Urinary bladder (tissue), 4 donors: Measurements from ENCODE around the gene FUT8. TPM values are rescaled to one million over a fixed set of nuclear protein-coding genes. Genes with fewer than 3 reads are reported as not detected.
"Not testable (repeated sequence)": the region's sequence is repeated elsewhere in the genome, so short reads cannot be mapped to it uniquely, and the experiment has no call there.

Experiments used
- DNase-seq: peaks from one replicate; pipeline ENCODE4 v3.0.0-alpha.2; 2015; ENCODE audit errors: extremely low spot score
- H3K27ac ChIP-seq: one replicate; pipeline ENCODE4 v1.5.1; 2013; ENCODE audit warnings: low read depth, mild to moderate bottlenecking, moderate library complexity
- H3K36me3 ChIP-seq: one replicate; pipeline ENCODE4 v1.6.1; 2013; ENCODE audit warnings: mild to moderate bottlenecking, moderate library complexity; ENCODE audit not compliant: insufficient read depth
- H3K4me1 ChIP-seq: one replicate; pipeline ENCODE4 v1.6.1; 2013; ENCODE audit warnings: mild to moderate bottlenecking, moderate library complexity; ENCODE audit not compliant: insufficient read depth
- H3K4me3 ChIP-seq: one replicate; pipeline ENCODE4 v1.5.1; 2013; ENCODE audit warnings: low read depth, low read length
- WGBS: extraction: QIAGEN DNeasy Blood & Tissue Kit; methylation state at CpG from one replicate; pipeline ENCODE4 v1.1.7; 2013; 5-methylcytosine and 5-hydroxymethylcytosine counted together
- polyA plus RNA-seq: library from polyadenylated mRNA; stranded (reverse); fragments of 200-250 nt; gene quantifications from one replicate; pipeline ENCODE4 v1.2.3, GENCODE V29; 2013
- total RNA-seq: library from RNA; depleted of rRNA; stranded (reverse); fragments of >200 nt; gene quantifications from one replicate; pipeline ENCODE4 v1.2.3, GENCODE V29; 2014
- donor health status: healthy with polysubstance abuse.
- donor health status: healthy.

Gene FUT8
- total and polyA plus RNA-seq, 2 donors: 20.9 to 62.1 TPM

- H3K4me1 ChIP-seq: no peaks in the 10 kb centered on the region
- no peak overlapping the region for H3K4me3 ChIP-seq
- WGBS: 76% methylated on average over 1 of the region's 1 CpG
- DNase-seq: no peak
- no peak overlapping the region for H3K27ac ChIP-seq
- no peaks in the 10 kb centered on the region for H3K36me3 ChIP-seq
These were observed 33.6 kb downstream of the FUT8 start for GRCh38 chr14:65446159-65446558.

DNA sequence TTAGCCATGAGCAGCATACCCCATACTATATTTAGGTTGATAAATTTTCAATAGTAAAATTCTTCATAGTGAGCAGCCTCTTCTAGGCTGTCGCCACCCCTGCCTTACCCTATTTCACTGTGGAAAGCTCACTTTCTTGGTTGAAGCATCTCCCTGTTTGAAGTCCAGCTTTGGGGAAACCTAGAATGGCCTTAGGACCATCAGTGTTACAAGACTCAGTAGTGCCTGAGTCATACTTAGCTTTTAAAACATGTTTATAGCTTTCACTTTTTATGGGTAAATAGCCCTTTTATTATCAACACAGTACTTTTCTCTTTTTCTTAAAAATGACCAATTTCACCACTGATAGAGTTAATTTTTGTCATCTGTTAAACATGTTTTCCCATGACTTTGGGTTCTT is 37.1 kb downstream of the FUT8 start:
- Histone ChIP-seq H3K36me3 (no peaks in the 10 kb centered on the region), H3K4me3 (no peak overlapping the region), H3K27ac (no peak overlapping the region), H3K4me1 (no peaks in the 10 kb centered on the region)
- DNase-seq: no peak
- 99% methylated on average over 1 of the region's 1 CpG for WGBS

GRCh38 chr14:65453807-65454480 is 41.4 kb downstream of the FUT8 start:
- H3K27ac ChIP-seq: no peak overlapping the region
- 90% methylated on average over 3 of the region's 3 CpGs for WGBS
- no peak for DNase-seq
- H3K4me3 ChIP-seq: no peak overlapping the region
- no peaks in the 10 kb centered on the region for H3K4me1 ChIP-seq
- no peaks in the 10 kb centered on the region for H3K36me3 ChIP-seq

DNA sequence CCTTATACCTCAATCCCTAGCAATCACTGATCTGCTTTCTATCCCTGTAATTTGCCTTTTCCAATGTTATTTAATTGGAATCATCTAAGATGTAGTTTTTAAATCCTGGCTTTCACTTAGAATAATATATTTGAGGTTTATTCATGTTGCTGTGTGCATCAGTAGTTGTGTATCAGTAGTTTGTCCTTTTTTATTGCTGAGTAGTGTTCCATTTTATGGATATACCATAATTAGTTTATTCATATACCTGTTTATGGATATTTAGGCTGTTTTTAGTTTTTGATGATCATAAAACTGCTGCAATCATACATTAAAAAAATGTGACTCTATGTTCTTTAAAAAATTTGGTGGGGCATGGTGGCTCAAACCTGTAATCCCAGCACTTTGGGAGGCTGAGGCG is 43.7 kb downstream of the FUT8 start:
- 95% methylated on average over 1 of the region's 1 CpG for WGBS

GRCh38 chr14:65461730-65462129 is 49.2 kb downstream of the FUT8 start:
- H3K4me3 ChIP-seq: no peak overlapping the region
- no peak overlapping the region for H3K27ac ChIP-seq
- WGBS: 73% methylated on average over 2 of the region's 2 CpGs
- H3K4me1 ChIP-seq: no peaks in the 10 kb centered on the region
- no peak for DNase-seq
- H3K36me3 ChIP-seq: no peaks in the 10 kb centered on the region

More for the DNA sequence above, 43.7 kb downstream of the FUT8 start:
- no peak for DNase-seq
- Histone ChIP-seq H3K36me3 (no peaks in the 10 kb centered on the region), H3K4me3 (no peak overlapping the region), H3K4me1 (no peaks in the 10 kb centered on the region), H3K27ac (no peak overlapping the region)

DNA sequence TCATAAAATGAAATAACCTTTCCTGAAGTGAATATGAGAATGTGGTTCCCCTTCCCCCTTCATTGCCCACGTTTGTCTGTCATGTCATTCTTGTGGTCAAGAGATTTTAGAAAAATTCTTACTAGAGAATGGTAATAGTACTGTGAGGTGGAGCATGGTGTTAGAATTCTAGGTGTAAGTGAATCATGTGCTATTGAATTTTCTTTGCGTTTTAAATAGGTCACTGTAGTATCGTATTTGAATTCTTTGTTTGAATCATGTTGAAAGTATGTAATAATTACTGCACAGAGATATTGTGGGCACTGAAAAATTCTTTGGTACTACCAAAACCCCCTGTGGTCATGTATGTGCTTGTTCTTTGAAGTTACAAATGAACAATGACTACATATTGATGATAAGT is 49.9 kb downstream of the FUT8 start:
- no peak overlapping the region for H3K27ac ChIP-seq
- H3K36me3 ChIP-seq: no peaks in the 10 kb centered on the region
- no peak overlapping the region for H3K4me3 ChIP-seq
- WGBS: 82% methylated on average over 3 of the region's 3 CpGs
- DNase-seq: no peak
- no peaks in the 10 kb centered on the region for H3K4me1 ChIP-seq

DNA sequence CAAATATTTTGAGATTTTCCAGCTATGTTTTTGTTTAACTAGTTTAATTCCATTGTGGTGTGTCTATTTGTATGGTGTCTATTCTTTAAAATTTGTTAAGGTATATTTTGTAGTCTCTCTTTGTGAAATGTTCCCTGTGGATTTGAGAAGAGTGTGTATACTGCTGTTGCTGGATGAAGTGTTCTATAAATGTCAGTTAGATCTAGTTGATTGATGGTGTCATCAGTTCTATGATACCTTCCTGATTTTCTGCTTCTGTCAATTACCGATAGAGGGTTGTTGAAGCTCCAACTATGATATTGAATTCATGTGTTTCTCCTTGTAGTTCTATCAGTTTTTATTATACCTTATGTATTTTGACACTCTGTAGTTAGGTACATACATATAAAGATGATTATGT is 53.1 kb downstream of the FUT8 start:
- H3K36me3 ChIP-seq: no peaks in the 10 kb centered on the region
- H3K4me1 ChIP-seq: no peaks in the 10 kb centered on the region
- no peak overlapping the region for H3K4me3 ChIP-seq
- WGBS: 92% methylated on average over 1 of the region's 1 CpG
- no peak overlapping the region for H3K27ac ChIP-seq
- no peak for DNase-seq

DNA sequence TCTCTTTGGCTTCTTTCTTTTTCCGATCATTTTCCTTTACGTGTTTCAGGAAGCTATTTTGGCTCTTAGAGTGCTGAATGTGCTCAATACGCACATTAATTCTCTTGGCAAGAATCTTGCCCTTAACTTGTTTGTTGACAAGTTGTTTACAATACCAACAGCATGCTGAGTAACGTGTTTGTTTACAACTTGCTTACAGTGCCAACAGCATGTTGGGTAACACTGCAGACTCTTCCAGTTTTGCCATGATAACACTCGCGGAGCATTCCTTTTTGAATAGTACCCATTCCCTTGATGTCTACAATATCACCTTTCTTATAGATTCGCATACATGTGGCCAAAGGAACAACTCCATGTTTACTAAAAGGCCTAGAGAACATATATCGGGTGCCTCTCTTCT is 55.4 kb downstream of the FUT8 start:
- not testable (repeated sequence) for H3K36me3 ChIP-seq, DNase-seq, H3K27ac ChIP-seq, H3K4me1 ChIP-seq, H3K4me3 ChIP-seq
- 81% methylated on average over 8 of the region's 8 CpGs for WGBS

DNA sequence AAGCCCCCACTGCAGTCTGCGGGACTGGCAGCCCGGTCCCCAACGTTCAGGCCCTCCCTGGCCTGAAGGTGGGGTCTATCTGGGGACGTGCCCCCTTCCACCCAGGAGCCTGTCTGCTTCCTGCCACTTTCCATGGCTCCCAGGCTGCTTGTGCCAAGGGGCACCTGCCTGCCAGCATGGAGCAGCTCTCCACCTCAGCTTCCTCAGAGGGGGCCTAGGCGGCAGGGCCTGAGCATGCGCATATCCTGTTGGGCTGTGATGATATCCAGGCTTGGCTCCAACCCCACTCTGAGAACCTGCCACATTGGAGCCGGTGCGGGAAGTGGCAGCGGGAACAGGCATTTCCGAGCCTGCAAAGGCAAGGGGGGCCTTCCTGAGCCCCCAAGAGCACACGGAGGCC is 57.4 kb downstream of the FUT8 start:
- no peak for DNase-seq
- WGBS: 80% methylated on average over 11 of the region's 11 CpGs
- Histone ChIP-seq H3K4me1 (no peaks in the 10 kb centered on the region), H3K36me3 (no peaks in the 10 kb centered on the region), H3K27ac (no peak overlapping the region), H3K4me3 (no peak overlapping the region)

DNA sequence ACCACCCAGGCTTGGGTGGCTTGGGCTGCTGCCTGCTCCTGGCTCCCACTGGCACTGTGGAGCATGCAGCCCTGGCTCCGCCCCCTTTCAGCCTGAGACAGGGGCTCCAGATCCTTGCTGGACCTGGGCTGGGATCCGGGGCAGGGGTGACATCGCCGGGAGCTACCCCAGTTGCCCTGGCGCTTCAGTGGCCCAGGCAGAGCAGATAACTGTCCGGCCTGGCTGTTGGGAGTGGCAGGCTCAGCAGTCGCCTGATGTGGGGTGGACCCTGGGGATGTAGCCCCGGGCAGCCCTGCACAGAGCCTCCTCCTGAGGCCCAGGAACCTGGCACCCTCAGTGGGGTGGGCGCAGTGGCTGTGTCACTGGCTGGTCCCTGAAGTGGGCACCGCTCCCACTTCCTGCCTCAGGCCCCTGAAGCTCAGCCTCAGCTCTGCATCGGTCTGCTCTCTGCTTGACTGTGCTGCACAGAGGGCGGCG is 57.9 kb downstream of the FUT8 start:
- Histone ChIP-seq H3K4me1 (no peaks in the 10 kb centered on the region), H3K36me3 (no peaks in the 10 kb centered on the region), H3K4me3 (no peak overlapping the region), H3K27ac (no peak overlapping the region)
- DNase-seq: no peak
- 91% methylated on average over 13 of the region's 13 CpGs for WGBS

- no peaks in the 10 kb centered on the region for H3K36me3 ChIP-seq
- 79% methylated on average over 5 of the region's 5 CpGs for WGBS
- H3K4me3 ChIP-seq: no peak overlapping the region
- H3K27ac ChIP-seq: no peak overlapping the region
- H3K4me1 ChIP-seq: no peaks in the 10 kb centered on the region
- DNase-seq: no peak
These were observed 58.7 kb downstream of the FUT8 start for GRCh38 chr14:65471038-65471878.

- no peaks in the 10 kb centered on the region for H3K4me1 ChIP-seq
- DNase-seq: no peak
- no peaks in the 10 kb centered on the region for H3K36me3 ChIP-seq
- H3K27ac ChIP-seq: no peak overlapping the region
- no peak overlapping the region for H3K4me3 ChIP-seq
These were observed 59.7 kb downstream of the FUT8 start for GRCh38 chr14:65472189-65472588.

DNA sequence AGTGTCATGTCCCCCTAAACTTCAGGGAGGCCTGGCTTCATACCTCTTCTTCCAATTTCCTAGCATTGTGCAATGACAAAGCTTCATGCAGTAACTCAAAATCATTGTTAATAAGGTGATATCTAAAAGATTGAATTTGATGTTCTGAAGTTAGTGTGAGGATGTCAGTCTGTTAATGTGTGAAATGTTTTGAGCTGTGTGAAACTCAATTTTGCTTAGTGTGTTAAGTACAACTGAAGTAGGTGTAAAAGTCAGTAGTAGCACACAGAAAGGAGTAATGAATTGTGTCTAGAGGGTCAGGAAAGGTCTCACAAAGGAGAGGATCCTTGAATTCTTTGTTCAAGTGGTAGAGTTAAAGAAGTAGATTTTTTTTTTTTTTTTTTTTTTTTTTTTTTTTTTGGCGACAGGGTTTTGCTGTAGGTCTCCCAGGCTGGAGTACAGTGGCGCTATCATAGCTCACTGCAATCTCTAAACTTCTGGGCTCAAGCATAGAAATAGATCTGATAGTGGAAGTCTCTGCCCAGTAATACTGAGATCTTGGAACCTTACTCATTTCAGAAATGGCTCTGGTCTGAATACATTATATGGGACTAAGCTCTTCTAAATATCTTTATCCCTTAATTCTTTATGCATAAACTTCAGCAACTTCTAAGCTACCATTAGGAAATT is 63.9 kb downstream of the FUT8 start:
- H3K4me1 ChIP-seq: no peaks in the 10 kb centered on the region
- no peak overlapping the region for H3K27ac ChIP-seq
- H3K36me3 ChIP-seq: no peaks in the 10 kb centered on the region
- DNase-seq: no peak
- 70% methylated on average over 2 of the region's 2 CpGs for WGBS
- H3K4me3 ChIP-seq: no peak overlapping the region

DNA sequence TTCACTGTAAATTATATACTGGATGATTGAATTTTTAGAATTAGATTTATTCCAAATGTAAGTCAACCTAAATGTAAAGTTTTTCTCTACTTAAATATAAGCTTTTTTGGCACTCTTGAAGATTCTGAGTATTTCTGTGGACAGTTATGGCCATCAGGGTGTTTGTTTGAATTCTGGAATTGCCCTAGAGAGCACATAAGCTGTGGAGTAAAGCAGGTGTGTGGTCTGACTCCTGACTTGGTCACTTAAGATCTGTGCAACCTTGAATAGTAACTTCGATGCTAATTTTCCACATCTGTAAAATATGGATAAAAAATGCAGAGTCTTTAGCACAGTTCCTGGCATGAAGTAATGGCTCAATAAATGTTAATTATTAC is 64.4 kb downstream of the FUT8 start:
- WGBS: 94% methylated on average over 1 of the region's 1 CpG
- no peak for DNase-seq
- no peak overlapping the region for H3K27ac ChIP-seq
- no peaks in the 10 kb centered on the region for H3K36me3 ChIP-seq
- no peaks in the 10 kb centered on the region for H3K4me1 ChIP-seq
- no peak overlapping the region for H3K4me3 ChIP-seq
